Hepatocyte (in vitro differentiated cells): Measurements from ENCODE around the gene CCDC43. TPM values are rescaled to one million over a fixed set of nuclear protein-coding genes. Genes with fewer than 3 reads are reported as not detected.
"Not testable (repeated sequence)": the region's sequence is repeated elsewhere in the genome, so short reads cannot be mapped to it uniquely, and the experiment has no call there.

ENCODE experiments used
- DNase-seq: peaks from one replicate; pipeline ENCODE4 v3.0.0-alpha.2; 2016; ENCODE audit warnings: low spot score
- H2AFZ ChIP-seq: fragments of 200-600 bp; sonication (generic); 2 replicates; pipeline ENCODE4 v1.6.0; 2016; ENCODE audit warnings: antibody characterized with exemption, mild to moderate bottlenecking
- H3K27ac ChIP-seq: fragments of 200-600 bp; sonication (generic); 2 replicates; pipeline ENCODE4 v1.5.1; 2016; ENCODE audit warnings: mild to moderate bottlenecking
- H3K27me3 ChIP-seq: fragments of 200-600 bp; sonication (generic); 2 replicates; pipeline ENCODE4 v1.6.1; 2016
- H3K36me3 ChIP-seq: fragments of 200-600 bp; sonication (generic); replicated peaks from 2 replicates; pipeline ENCODE4 v1.5.1; 2016; ENCODE audit warnings: low read depth; ENCODE audit not compliant: insufficient read depth
- H3K4me1 ChIP-seq: fragments of 200-600 bp; sonication (generic); 2 replicates; pipeline ENCODE4 v1.5.1; 2016; ENCODE audit warnings: mild to moderate bottlenecking, moderate library complexity; ENCODE audit not compliant: insufficient read depth
- H3K4me2 ChIP-seq: fragments of 200-600 bp; sonication (generic); 2 replicates; pipeline ENCODE4 v1.6.0; 2016
- H3K4me3 ChIP-seq: fragments of 200-600 bp; sonication (generic); 2 replicates; pipeline ENCODE4 v1.5.1; 2016; ENCODE audit warnings: mild to moderate bottlenecking
- H3K79me2 ChIP-seq: fragments of 200-600 bp; sonication (generic); 2 replicates; pipeline ENCODE4 v1.6.0; 2017; ENCODE audit warnings: mild to moderate bottlenecking
- H3K9me2 ChIP-seq: fragments of 200-600 bp; sonication (generic); replicated peaks from 2 replicates; pipeline ENCODE4 v1.6.0; 2017; ENCODE audit warnings: mild to moderate bottlenecking; ENCODE audit not compliant: insufficient read depth
- H3K9me3 ChIP-seq: fragments of 200-600 bp; sonication (generic); 2 replicates; pipeline ENCODE4 v1.5.1; 2016; ENCODE audit warnings: low read depth, mild to moderate bottlenecking
- H4K20me1 ChIP-seq: fragments of 200-600 bp; sonication (generic); 2 replicates; pipeline ENCODE4 v1.6.0; 2016; ENCODE audit warnings: mild to moderate bottlenecking; ENCODE audit not compliant: insufficient read depth, poor library complexity, severe bottlenecking
- CTCF ChIP-seq: fragments of 200-600 bp; sonication (generic); IDR thresholded peaks from 2 replicates; pipeline ENCODE4 v1.5.1; 2016; ENCODE audit warnings: antibody characterized with exemption, mild to moderate bottlenecking; ENCODE audit not compliant: poor library complexity
- EZH2 ChIP-seq: fragments of 200-600 bp; sonication (generic); IDR thresholded peaks from 2 replicates; pipeline ENCODE4 v1.6.1; 2016; ENCODE audit warnings: antibody characterized with exemption, mild to moderate bottlenecking, borderline replicate concordance
- EZH2phosphoT487 ChIP-seq: fragments of 200-600 bp; sonication (generic); IDR thresholded peaks from one replicate; pipeline ENCODE4 v1.6.1; 2018; ENCODE audit warnings: antibody characterized with exemption, mild to moderate bottlenecking, low read depth, moderate library complexity; ENCODE audit not compliant: unreplicated experiment, severe bottlenecking
- WGBS: methylation state at CpG from one replicate; pipeline ENCODE4 v1.1.6; 2016; ENCODE audit warnings: low lambda C conversion rate; ENCODE audit errors: missing lambda C conversion rate; 5-methylcytosine and 5-hydroxymethylcytosine counted together
- polyA plus RNA-seq: library from polyadenylated mRNA; unstranded; fragments of >200 nt; fragmentation: Nextera tagmentation; extraction: Ambion mirVana; gene quantifications from 2 replicates; pipeline ENCODE4 v1.2.1, GENCODE V29; 2016
- total RNA-seq: library from RNA; depleted of rRNA; stranded (reverse); fragments of >200 nt; gene quantifications from 2 replicates; pipeline ENCODE4 v1.2.3, GENCODE V29; 2014

Gene CCDC43
- total and polyA plus RNA-seq, 2 experiments from 2014 or later = 20.6 to 29.2 TPM

GRCh38 chr17:44693609-44694008 is 4.0 kb upstream of the CCDC43 start:
- no peak overlapping the region for H2AFZ ChIP-seq
- TF ChIP-seq CTCF (no peak), EZH2phosphoT487 (no peak), EZH2 (no peak)
- H3K27ac ChIP-seq = no peak overlapping the region
- no peaks in the 10 kb centered on the region for H3K27me3 ChIP-seq
- H3K4me1 ChIP-seq = no peaks in the 10 kb centered on the region
- H3K36me3 ChIP-seq = no peaks in the 10 kb centered on the region
- H3K4me3 ChIP-seq = no peak overlapping the region
- H3K4me2 ChIP-seq = no peak overlapping the region
- 91% methylated on average over 11 of the region's 11 CpGs for WGBS
- no peaks in the 10 kb centered on the region for H4K20me1 ChIP-seq
- H3K79me2 ChIP-seq = peaks cover 7% of the 10 kb centered on the region
- no peaks in the 10 kb centered on the region for H3K9me3 ChIP-seq
- DNase-seq = no peak
- H3K9me2 ChIP-seq = no peaks in the 10 kb centered on the region

- not testable (repeated sequence) for H3K36me3 ChIP-seq, H4K20me1 ChIP-seq, H3K9me3 ChIP-seq, H3K27me3 ChIP-seq, H3K4me1 ChIP-seq, H3K4me3 ChIP-seq, H3K9me2 ChIP-seq
- 77% methylated on average over 21 of the region's 21 CpGs for WGBS
- peak overlapping the region; percentile 90 for H3K27ac ChIP-seq
- DNase-seq = peak; percentile 29
- H3K79me2 ChIP-seq = peaks cover 34% of the 10 kb centered on the region
- H3K4me2 ChIP-seq = peak overlapping the region; percentile 78
- peak overlapping the region; percentile 77 for H2AFZ ChIP-seq
- peak; percentile 12 for TF ChIP-seq CTCF
Observed at GRCh38 chr17:44690746-44691306, 1.2 kb upstream of the CCDC43 start.

- Histone ChIP-seq H2AFZ (peak overlapping the region; percentile 88), H3K36me3 (no peaks in the 10 kb centered on the region), H3K4me3 (peak overlapping the region; percentile 78), H3K27ac (peak overlapping the region; percentile 90), H3K9me3 (no peaks in the 10 kb centered on the region), H3K79me2 (peaks cover 47% of the 10 kb centered on the region), H3K27me3 (no peaks in the 10 kb centered on the region), H4K20me1 (no peaks in the 10 kb centered on the region), H3K4me2 (peak overlapping the region; percentile 91), H3K4me1 (no peaks in the 10 kb centered on the region), H3K9me2 (no peaks in the 10 kb centered on the region)
- peak; percentile 29 for DNase-seq
- TF ChIP-seq CTCF = no peak
- TF ChIP-seq EZH2phosphoT487 = no peak
- TF ChIP-seq EZH2 = no peak
- 6% methylated on average over 13 of the region's 13 CpGs for WGBS
Observed at GRCh38 chr17:44688675-44689476, 700 bp downstream of the CCDC43 start.
